ENCODE results near the gene SMAD5. TPM values are rescaled to one million over a fixed set of nuclear protein-coding genes. Genes with fewer than 3 reads are reported as not detected.

The SMAD5 gene
- total and polyA plus RNA-seq, 2 of the 13 experiments (the other 11 are each of a cell fraction or from before 2014, with no cell fraction given): 27.2 to 48.5 TPM

- TF ChIP-seq POGZ (CRISPR knock-in tag; IDR thresholded peaks at IDR 0.05): no peak
- no peak for TF ChIP-seq JARID2 (CRISPR knock-in tag; IDR thresholded peaks at IDR 0.05; ENCODE audit: insufficient replicate concordance)
- TF ChIP-seq PATZ1 (CRISPR knock-in tag; IDR thresholded peaks at IDR 0.05): 0 out of 2 replicates have a peak, but pooled peaks have one; percentile 3
- TF ChIP-seq ZNF260 (CRISPR knock-in tag; IDR thresholded peaks at IDR 0.05; ENCODE audit: borderline replicate concordance, low read depth): no peak
- TF ChIP-seq NCOA1 (CRISPR knock-in tag; IDR thresholded peaks at IDR 0.05): 0 out of 2 replicates have a peak, but pooled peaks have one; percentile 27
- TF ChIP-seq ZNF543 (CRISPR knock-in tag; IDR thresholded peaks at IDR 0.05): no peak
- TF ChIP-seq PITX1 (CRISPR knock-in tag; IDR thresholded peaks at IDR 0.05): no peak
- TF ChIP-seq ZNF329 (CRISPR knock-in tag; IDR thresholded peaks at IDR 0.05; ENCODE audit: low read depth): no peak
- TF ChIP-seq ZNF83 (CRISPR knock-in tag; IDR thresholded peaks at IDR 0.05; ENCODE audit: borderline replicate concordance): no peak
- no peak for TF ChIP-seq SATB2 (CRISPR knock-in tag; IDR thresholded peaks at IDR 0.05)
- TF ChIP-seq RBFOX2 (IDR thresholded peaks at IDR 0.05; ENCODE audit: low read depth, low read length): no peak
- TF ChIP-seq KDM3A (CRISPR knock-in tag; IDR thresholded peaks at IDR 0.05; ENCODE audit: low read depth): no peak
- no peak for TF ChIP-seq MTF1 (CRISPR knock-in tag; IDR thresholded peaks at IDR 0.05)
- TF ChIP-seq ERF (CRISPR knock-in tag; IDR thresholded peaks at IDR 0.05): no peak
- TF ChIP-seq SIX4 (CRISPR knock-in tag; IDR thresholded peaks at IDR 0.05): no peak
- TF ChIP-seq ZNF138 (CRISPR knock-in tag; IDR thresholded peaks at IDR 0.05; ENCODE audit: low read depth): no peak
- TF ChIP-seq HMGXB3 (CRISPR knock-in tag; IDR thresholded peaks at IDR 0.05; ENCODE audit: borderline replicate concordance): no peak
- TF ChIP-seq PLSCR1 (CRISPR knock-in tag; IDR thresholded peaks at IDR 0.05; ENCODE audit: borderline replicate concordance): no peak
- TF ChIP-seq, protein P1, sequence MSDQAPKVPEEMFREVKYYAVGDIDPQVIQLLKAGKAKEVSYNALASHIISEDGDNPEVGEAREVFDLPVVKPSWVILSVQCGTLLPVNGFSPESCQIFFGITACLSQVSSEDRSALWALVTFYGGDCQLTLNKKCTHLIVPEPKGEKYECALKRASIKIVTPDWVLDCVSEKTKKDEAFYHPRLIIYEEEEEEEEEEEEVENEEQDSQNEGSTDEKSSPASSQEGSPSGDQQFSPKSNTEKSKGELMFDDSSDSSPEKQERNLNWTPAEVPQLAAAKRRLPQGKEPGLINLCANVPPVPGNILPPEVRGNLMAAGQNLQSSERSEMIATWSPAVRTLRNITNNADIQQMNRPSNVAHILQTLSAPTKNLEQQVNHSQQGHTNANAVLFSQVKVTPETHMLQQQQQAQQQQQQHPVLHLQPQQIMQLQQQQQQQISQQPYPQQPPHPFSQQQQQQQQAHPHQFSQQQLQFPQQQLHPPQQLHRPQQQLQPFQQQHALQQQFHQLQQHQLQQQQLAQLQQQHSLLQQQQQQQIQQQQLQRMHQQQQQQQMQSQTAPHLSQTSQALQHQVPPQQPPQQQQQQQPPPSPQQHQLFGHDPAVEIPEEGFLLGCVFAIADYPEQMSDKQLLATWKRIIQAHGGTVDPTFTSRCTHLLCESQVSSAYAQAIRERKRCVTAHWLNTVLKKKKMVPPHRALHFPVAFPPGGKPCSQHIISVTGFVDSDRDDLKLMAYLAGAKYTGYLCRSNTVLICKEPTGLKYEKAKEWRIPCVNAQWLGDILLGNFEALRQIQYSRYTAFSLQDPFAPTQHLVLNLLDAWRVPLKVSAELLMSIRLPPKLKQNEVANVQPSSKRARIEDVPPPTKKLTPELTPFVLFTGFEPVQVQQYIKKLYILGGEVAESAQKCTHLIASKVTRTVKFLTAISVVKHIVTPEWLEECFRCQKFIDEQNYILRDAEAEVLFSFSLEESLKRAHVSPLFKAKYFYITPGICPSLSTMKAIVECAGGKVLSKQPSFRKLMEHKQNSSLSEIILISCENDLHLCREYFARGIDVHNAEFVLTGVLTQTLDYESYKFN (CRISPR knock-in tag; conservative IDR thresholded peaks at IDR 0.05): no peak
Measured at GRCh38 chr5:136193322-136193935, 60.8 kb downstream of the SMAD5 start (continued).

Measured in HepG2 (cell line).